B cell (primary cell): ENCODE results near the gene NCAPG2. TPM values are rescaled to one million over a fixed set of nuclear protein-coding genes. Genes with fewer than 3 reads are reported as not detected.
"Not testable (repeated sequence)": the region's sequence is repeated elsewhere in the genome, so short reads cannot be mapped to it uniquely, and the experiment has no call there.

ENCODE experiments used
- ATAC-seq: fragments of 200-7000 bp; cut with Tn5 transposase; one replicate; pipeline ENCODE4 v1.10.0; 2021; ENCODE audit warnings: low read depth, mild to moderate bottlenecking, moderate number of reproducible peaks, moderate library complexity
- CTCF ChIA-PET: fragments of 350-600 bp; sonication (Branson Sonifier 250); formaldehyde crosslinking; loops from one replicate; lab custom pipeline; 2021; ENCODE audit warnings: antibody characterized with exemption, inconsistent platforms; lab: Charles Lee
- POLR2A ChIA-PET: fragments of 350-600 bp; sonication (Branson Sonifier 250); formaldehyde crosslinking; loops from one replicate; lab custom pipeline; 2021; ENCODE audit warnings: antibody characterized with exemption; lab: Charles Lee
- DNase-seq: peaks from one replicate; pipeline ENCODE4 v3.0.0; 2013
- H2AFZ ChIP-seq: 2 replicates; pipeline ENCODE4 v1.6.1; 2012; ENCODE audit warnings: mild to moderate bottlenecking, low read depth, low read length; ENCODE audit not compliant: insufficient read depth, poor library complexity, severe bottlenecking
- H3K27ac ChIP-seq, 2 donors: 1 replicate in 1 of 2; 2 replicates in 1 of 2; pipeline ENCODE4 v1.5.1; 2012 to 2013; ENCODE audit warnings: low read length in 2 of 2, mild to moderate bottlenecking in 2 of 2, moderate library complexity in 1 of 2
- H3K27me3 ChIP-seq, 4 experiments: fragments of 200-600 bp in 1 of 4; sonication (generic) in 1 of 4; replicated peaks in 1 of 4; 1 replicate in 2 of 4; 2 replicates in 2 of 4; pipeline versions ENCODE4 v1.6.1 to v1.7.0; 2013 to 2016; ENCODE audit warnings: low read length in 3 of 4, mild to moderate bottlenecking in 2 of 4, mixed read lengths in 1 of 4, moderate library complexity in 1 of 4; ENCODE audit not compliant: insufficient read depth in 4 of 4, control insufficient read depth in 3 of 4; ENCODE audit errors: control extremely low read depth in 1 of 4
- H3K36me3 ChIP-seq, 2 experiments: replicated peaks in 1 of 2; 1 replicate in 1 of 2; 2 replicates in 1 of 2; pipeline versions ENCODE4 v1.6.1 to v1.7.1; 2013; ENCODE audit warnings: low read length in 1 of 2; ENCODE audit not compliant: insufficient read depth in 2 of 2, control insufficient read depth in 1 of 2; ENCODE audit errors: control extremely low read depth in 1 of 2, extremely low read depth in 1 of 2
- H3K4me1 ChIP-seq, 2 donors: fragments of 200-600 bp in 1 of 2; sonication (generic) in 1 of 2; 1 replicate in 1 of 2; 2 replicates in 1 of 2; pipeline versions ENCODE4 v1.5.1 to v1.6.1; 2013 to 2017; ENCODE audit warnings: low read length in 2 of 2; ENCODE audit not compliant: control insufficient read depth in 2 of 2, insufficient read depth in 2 of 2
- H3K4me2 ChIP-seq: replicated peaks from 2 replicates; pipeline ENCODE3; 2012; ENCODE audit warnings: mild to moderate bottlenecking, low read depth, low read length; ENCODE audit not compliant: poor library complexity, severe bottlenecking
- H3K4me3 ChIP-seq, 5 experiments: fragments of 200-600 bp in 1 of 5; sonication (generic) in 1 of 5; 1 replicate in 3 of 5; 2 replicates in 2 of 5; pipeline versions ENCODE4 v1.5.1 to v1.7.0; 2011 to 2016; ENCODE audit warnings: low read length in 4 of 5, mild to moderate bottlenecking in 4 of 5, low read depth in 2 of 5, control low read depth in 1 of 5, moderate library complexity in 1 of 5; ENCODE audit not compliant: insufficient read depth in 1 of 5; ENCODE audit errors: control extremely low read depth in 1 of 5, extremely low read depth in 1 of 5
- H3K79me2 ChIP-seq: fragments of 200-600 bp; sonication (generic); one replicate; pipeline ENCODE4 v1.6.0; 2016; ENCODE audit warnings: low read length; ENCODE audit not compliant: control insufficient read depth, insufficient read depth
- H3K9ac ChIP-seq: fragments of 200-600 bp; sonication (generic); 2 replicates; pipeline ENCODE4 v1.6.1; 2017; ENCODE audit warnings: mild to moderate bottlenecking, low read length, moderate library complexity
- H3K9me3 ChIP-seq, 3 donors: one replicate each; pipeline versions ENCODE4 v1.6.1 to v1.7.1; 2013; ENCODE audit warnings: low read length in 2 of 3; ENCODE audit not compliant: control insufficient read depth in 2 of 3, insufficient read depth in 1 of 3; ENCODE audit errors: control extremely low read depth in 1 of 3
- H4K20me1 ChIP-seq: 2 replicates; pipeline ENCODE4 v1.6.0; 2012; ENCODE audit warnings: mild to moderate bottlenecking, low read length; ENCODE audit not compliant: insufficient read depth, control insufficient read depth, poor library complexity, severe bottlenecking
- H3K27ac Mint-ChIP-seq: one replicate; pipeline ENCODE4 v1.8.0; 2021; ENCODE audit warnings: mixed read lengths
- H3K27me3 Mint-ChIP-seq: one replicate; pipeline ENCODE4 v1.8.0; 2021; ENCODE audit warnings: mixed read lengths
- H3K4me1 Mint-ChIP-seq: one replicate; pipeline ENCODE4 v1.8.0; 2021; ENCODE audit warnings: mixed read lengths
- H3K4me3 Mint-ChIP-seq: one replicate; pipeline ENCODE4 v1.8.0; 2021; ENCODE audit warnings: mixed read lengths
- H3K9me3 Mint-ChIP-seq: one replicate; pipeline ENCODE4 v1.8.0; 2022; ENCODE audit warnings: mixed read lengths; ENCODE audit not compliant: insufficient read depth
- EZH2 ChIP-seq: IDR thresholded peaks from 2 replicates; pipeline ENCODE4 v1.6.1; 2012; ENCODE audit warnings: borderline replicate concordance, low read depth, mild to moderate bottlenecking, moderate library complexity, low read length; ENCODE audit not compliant: insufficient read depth, poor library complexity, severe bottlenecking
- WGBS: methylation state at CpG from one replicate; pipeline ENCODE4 v1.1.5; 2013; ENCODE audit warnings: missing lambda C conversion rate; ENCODE audit not compliant: insufficient coverage; 5-methylcytosine and 5-hydroxymethylcytosine counted together
- intact Hi-C: fragments of 100-400 bp; cut with micrococcal nuclease; formaldehyde crosslinking; loops from one replicate; pipeline ENCODE4 v1.10.0; 2022
- polyA plus RNA-seq: library from polyadenylated mRNA; depleted of rRNA; stranded (reverse); fragments of >200 nt; gene quantifications from 2 replicates; pipeline ENCODE4 v1.2.3, GENCODE V29; 2012
- total RNA-seq, 2 donors: library from RNA; stranded (reverse); fragments of 120-200 nt in 1 of 2; gene quantifications; 1 replicate in 1 of 2; 2 replicates in 1 of 2; pipeline versions ENCODE4 v1.2.3 to v1.2.4, GENCODE V29; 2013 to 2022
- TF ChIP-seq, protein P1 (sequence below): fragments of 200-600 bp; IDR thresholded peaks from one replicate; pipeline ENCODE4 v1.8.0; 2022; ENCODE audit warnings: antibody characterized with exemption, mild to moderate bottlenecking

NCAPG2 gene
- total and polyA plus RNA-seq, 2 donors (not counting 1 experiment from before 2014, with no cell fraction given): 2.9 to 9.8 TPM

DNA sequence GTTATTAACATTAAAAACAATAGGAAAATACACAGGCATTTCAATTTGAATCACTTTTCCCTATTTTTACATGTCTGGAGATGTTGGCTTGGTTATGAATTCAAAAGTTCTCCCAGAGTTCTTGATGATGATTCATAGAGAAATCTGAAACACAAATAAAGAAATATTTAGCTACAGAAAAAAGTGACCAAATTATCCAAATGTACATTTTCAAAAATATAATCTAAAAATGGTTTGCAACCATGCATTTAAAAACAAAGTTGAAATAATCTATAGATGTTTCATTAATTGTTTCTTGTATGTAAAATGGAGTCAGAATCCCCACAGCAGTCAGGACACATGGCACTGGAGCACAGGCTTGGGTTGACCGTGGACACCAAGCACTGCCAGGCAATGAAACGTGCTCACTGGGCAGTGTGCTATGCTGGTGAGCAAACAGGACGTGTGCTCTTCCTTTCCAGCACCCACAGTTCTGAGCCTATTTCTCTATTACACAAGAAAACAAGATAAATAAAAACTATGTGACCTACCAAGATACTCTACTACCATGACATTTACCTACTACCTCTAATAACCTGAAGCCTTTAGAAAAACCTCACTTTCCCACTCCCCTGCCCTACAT, 72.9 kb downstream of the NCAPG2 start:
- CTCF ChIA-PET: no interaction called here
- no peaks in the 10 kb centered on the region for H3K27me3 Mint-ChIP-seq
- no peak overlapping the region for H3K4me3 Mint-ChIP-seq
- no peaks in the 10 kb centered on the region for H3K9me3 Mint-ChIP-seq
- Histone ChIP-seq H3K4me2 (no peak overlapping the region), H3K27ac (no peak overlapping the region), H3K4me1 (peaks cover 6 to 14% of the 10 kb centered on the region in 2 donors), H4K20me1 (no peaks in the 10 kb centered on the region), H3K36me3 (no peaks in the 10 kb centered on the region), H3K9ac (no peak overlapping the region), H3K9me3 (peaks cover 0 to 2% (median 0%) of the 10 kb centered on the region in 3 donors), H3K4me3 (no peak overlapping the region), H3K27me3 (no peaks in the 10 kb centered on the region), H2AFZ (no peak overlapping the region), H3K79me2 (no peaks in the 10 kb centered on the region)
- peaks cover 18% of the 10 kb centered on the region for H3K4me1 Mint-ChIP-seq
- TF ChIP-seq EZH2: no peak
- TF ChIP-seq, protein P1, sequence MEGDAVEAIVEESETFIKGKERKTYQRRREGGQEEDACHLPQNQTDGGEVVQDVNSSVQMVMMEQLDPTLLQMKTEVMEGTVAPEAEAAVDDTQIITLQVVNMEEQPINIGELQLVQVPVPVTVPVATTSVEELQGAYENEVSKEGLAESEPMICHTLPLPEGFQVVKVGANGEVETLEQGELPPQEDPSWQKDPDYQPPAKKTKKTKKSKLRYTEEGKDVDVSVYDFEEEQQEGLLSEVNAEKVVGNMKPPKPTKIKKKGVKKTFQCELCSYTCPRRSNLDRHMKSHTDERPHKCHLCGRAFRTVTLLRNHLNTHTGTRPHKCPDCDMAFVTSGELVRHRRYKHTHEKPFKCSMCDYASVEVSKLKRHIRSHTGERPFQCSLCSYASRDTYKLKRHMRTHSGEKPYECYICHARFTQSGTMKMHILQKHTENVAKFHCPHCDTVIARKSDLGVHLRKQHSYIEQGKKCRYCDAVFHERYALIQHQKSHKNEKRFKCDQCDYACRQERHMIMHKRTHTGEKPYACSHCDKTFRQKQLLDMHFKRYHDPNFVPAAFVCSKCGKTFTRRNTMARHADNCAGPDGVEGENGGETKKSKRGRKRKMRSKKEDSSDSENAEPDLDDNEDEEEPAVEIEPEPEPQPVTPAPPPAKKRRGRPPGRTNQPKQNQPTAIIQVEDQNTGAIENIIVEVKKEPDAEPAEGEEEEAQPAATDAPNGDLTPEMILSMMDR: no peak
- WGBS: 100% methylated on average over 1 of the region's 3 CpGs
- POLR2A ChIA-PET: no interaction called here
- H3K27ac Mint-ChIP-seq: no peak overlapping the region
- intact Hi-C loops: no loop called here
- ATAC-seq (no peak), DNase-seq (no peak)

DNA sequence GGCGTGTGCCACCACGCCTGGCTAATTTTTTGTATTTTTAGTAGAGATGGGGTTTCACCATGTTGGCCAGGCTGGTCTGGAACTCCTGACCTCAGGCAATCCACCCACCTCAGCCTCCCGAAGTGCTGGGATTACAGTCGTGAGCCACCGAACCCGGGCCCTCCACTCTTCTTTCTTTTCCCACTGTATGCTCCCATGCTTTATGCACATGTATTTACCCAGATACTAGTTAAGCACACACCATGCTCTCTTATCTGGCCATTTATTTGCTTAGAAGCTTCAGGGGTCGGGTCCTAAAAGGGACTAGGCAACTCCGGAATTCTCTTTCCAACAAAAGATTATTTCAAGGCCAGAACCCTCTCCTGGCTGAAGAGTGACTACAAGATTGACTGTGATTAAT, 78.3 kb downstream of the NCAPG2 start:
- H3K27ac Mint-ChIP-seq, H3K4me1 Mint-ChIP-seq, intact Hi-C loops, H3K4me2 ChIP-seq, H3K9me3 ChIP-seq, H3K27me3 ChIP-seq, H2AFZ ChIP-seq, DNase-seq, H3K4me3 Mint-ChIP-seq, POLR2A ChIA-PET, H3K4me3 ChIP-seq, H3K36me3 ChIP-seq, H3K27me3 Mint-ChIP-seq, CTCF ChIA-PET, H4K20me1 ChIP-seq, H3K27ac ChIP-seq, H3K9me3 Mint-ChIP-seq, H3K9ac ChIP-seq, H3K79me2 ChIP-seq, ATAC-seq, H3K4me1 ChIP-seq: not testable (repeated sequence)
- 100% methylated on average over 4 of the region's 8 CpGs for whole genome bisulfite sequencing
